ENCODE results near the gene PCK2. TPM values are rescaled to one million over a fixed set of nuclear protein-coding genes. Genes with fewer than 3 reads are reported as not detected.

PCK2 gene
- total and polyA plus RNA-seq, 2 of the 13 experiments (the other 11 are each of a cell fraction or from before 2014, with no cell fraction given): 129 to 272 TPM

DNA sequence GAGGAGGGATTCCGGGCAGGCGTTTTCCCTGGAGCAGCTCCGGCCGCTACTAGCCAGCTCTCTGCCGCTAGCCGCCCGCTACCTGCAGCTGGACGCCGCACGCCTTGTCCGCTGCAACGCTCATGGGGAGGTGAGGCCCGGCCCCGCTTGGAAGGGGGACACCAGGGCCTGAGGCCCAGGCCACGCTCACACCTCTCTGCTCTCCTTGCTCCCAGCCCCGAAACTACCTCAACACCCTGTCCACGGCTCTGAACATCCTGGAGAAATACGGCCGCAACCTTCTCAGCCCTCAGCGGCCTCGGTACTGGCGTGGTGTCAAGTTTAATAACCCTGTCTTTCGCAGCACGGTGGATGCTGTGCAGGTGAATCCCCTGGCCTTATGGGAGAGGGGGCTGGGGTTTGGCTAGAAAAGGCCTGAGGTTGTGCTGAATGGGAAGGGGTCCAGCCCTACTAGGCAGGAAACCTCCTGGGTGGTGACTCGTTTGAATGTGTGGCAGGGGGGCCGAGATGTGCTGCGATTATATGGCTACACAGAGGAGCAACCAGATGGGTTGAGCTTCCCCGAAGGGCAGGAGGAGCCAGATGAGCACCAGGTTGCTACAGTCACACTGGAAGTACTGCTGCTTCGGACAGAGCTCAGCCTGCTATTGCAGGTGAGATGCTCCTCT, 53.8 kb downstream of the PCK2 start (continued):
- TF ChIP-seq FOXP1 (IDR thresholded peaks at IDR 0.05) (no peak), FOXP1 (CRISPR knock-in tag; IDR thresholded peaks at IDR 0.05) (no peak), KDM5B (CRISPR knock-in tag; IDR thresholded peaks at IDR 0.05; ENCODE audit: borderline replicate concordance) (peak; percentile 82; the same call in 1 of the 2 replicates), ZNF12 (CRISPR knock-in tag; IDR thresholded peaks at IDR 0.05) (peak; percentile 49; the same call in 1 of the 2 replicates), ESRRA (CRISPR knock-in tag; IDR thresholded peaks at IDR 0.05; ENCODE audit: low read depth) (0 out of 2 replicates have a peak, but pooled peaks have one; percentile 26), ATF1 (CRISPR knock-in tag; IDR thresholded peaks at IDR 0.05) (no peak), ZNF354B (CRISPR knock-in tag; IDR thresholded peaks at IDR 0.05) (peak; percentile 84; the same call in 1 of the 2 replicates), SMARCC2 (IDR thresholded peaks at IDR 0.05) (no peak), MTERF4 (CRISPR knock-in tag; IDR thresholded peaks at IDR 0.05) (no peak), IRX3 (CRISPR knock-in tag; IDR thresholded peaks at IDR 0.05; ENCODE audit: borderline replicate concordance, low read depth) (peak; percentile 94; the same call in 1 of the 2 replicates), ATF7-NPFF (CRISPR knock-in tag; IDR thresholded peaks at IDR 0.05; ENCODE audit: low read depth) (peak; percentile 18; the same call in 1 of the 2 replicates), ISL2 (CRISPR knock-in tag; IDR thresholded peaks at IDR 0.05) (no peak), DPF2 (CRISPR knock-in tag; IDR thresholded peaks at IDR 0.05; ENCODE audit: borderline replicate concordance, low read depth) (peak; percentile 34; the same call in 1 of the 2 replicates), CSRNP1 (CRISPR knock-in tag; IDR thresholded peaks at IDR 0.05) (peak; percentile 78; the same call in 1 of the 2 replicates), ZZZ3 (CRISPR knock-in tag; IDR thresholded peaks at IDR 0.05; ENCODE audit: borderline replicate concordance) (no peak; the same call in 1 of the 2 replicates), TOPORS (CRISPR knock-in tag; IDR thresholded peaks at IDR 0.05) (0 out of 2 replicates have a peak, but pooled peaks have one; percentile 72), TEAD2 (CRISPR knock-in tag; IDR thresholded peaks at IDR 0.05) (no peak), ARNT2 (CRISPR knock-in tag; IDR thresholded peaks at IDR 0.05; ENCODE audit: low read depth) (0 out of 2 replicates have a peak, but pooled peaks have one; percentile 4), CHCHD3 (CRISPR knock-in tag; IDR thresholded peaks at IDR 0.05) (peak; percentile 68; the same call in 1 of the 2 replicates), TARDBP (CRISPR knock-in tag; IDR thresholded peaks at IDR 0.05) (no peak), HMG20A (CRISPR knock-in tag; IDR thresholded peaks at IDR 0.05; ENCODE audit: borderline replicate concordance) (no peak), HNRNPUL1 (IDR thresholded peaks at IDR 0.05; ENCODE audit: low read depth, low read length) (no peak), ZNF607 (CRISPR knock-in tag; IDR thresholded peaks at IDR 0.05; ENCODE audit: borderline replicate concordance) (no peak), TAF15 (IDR thresholded peaks at IDR 0.05; ENCODE audit: low read depth, low read length, poor library complexity, severe bottlenecking) (peak; percentile 8)
- TF ChIP-seq, protein P1, sequence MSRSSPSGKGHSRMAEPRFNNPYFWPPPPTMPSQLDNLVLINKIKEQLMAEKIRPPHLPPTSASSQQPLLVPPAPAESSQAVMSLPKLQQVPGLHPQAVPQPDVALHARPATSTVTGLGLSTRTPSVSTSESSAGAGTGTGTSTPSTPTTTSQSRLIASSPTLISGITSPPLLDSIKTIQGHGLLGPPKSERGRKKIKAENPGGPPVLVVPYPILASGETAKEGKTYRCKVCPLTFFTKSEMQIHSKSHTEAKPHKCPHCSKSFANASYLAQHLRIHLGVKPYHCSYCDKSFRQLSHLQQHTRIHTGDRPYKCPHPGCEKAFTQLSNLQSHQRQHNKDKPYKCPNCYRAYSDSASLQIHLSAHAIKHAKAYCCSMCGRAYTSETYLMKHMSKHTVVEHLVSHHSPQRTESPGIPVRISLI (CRISPR knock-in tag; IDR thresholded peaks at IDR 0.05; ENCODE audit: borderline replicate concordance): peak; percentile 49; the same call in 1 of the 2 replicates
- TF ChIP-seq, protein P2, sequence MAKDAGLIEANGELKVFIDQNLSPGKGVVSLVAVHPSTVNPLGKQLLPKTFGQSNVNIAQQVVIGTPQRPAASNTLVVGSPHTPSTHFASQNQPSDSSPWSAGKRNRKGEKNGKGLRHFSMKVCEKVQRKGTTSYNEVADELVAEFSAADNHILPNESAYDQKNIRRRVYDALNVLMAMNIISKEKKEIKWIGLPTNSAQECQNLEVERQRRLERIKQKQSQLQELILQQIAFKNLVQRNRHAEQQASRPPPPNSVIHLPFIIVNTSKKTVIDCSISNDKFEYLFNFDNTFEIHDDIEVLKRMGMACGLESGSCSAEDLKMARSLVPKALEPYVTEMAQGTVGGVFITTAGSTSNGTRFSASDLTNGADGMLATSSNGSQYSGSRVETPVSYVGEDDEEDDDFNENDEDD (CRISPR knock-in tag; IDR thresholded peaks at IDR 0.05; ENCODE audit: borderline replicate concordance): 0 out of 2 replicates have a peak, but pooled peaks have one; percentile 10
